Spleen (tissue), 11 donors: Measurements from ENCODE around the gene CD24. TPM values are rescaled to one million over a fixed set of nuclear protein-coding genes. Genes with fewer than 3 reads are reported as not detected.

Experiments
- DNase-seq: peaks from one replicate; pipeline ENCODE4 v3.0.0-alpha.2; 2020
- H3K27ac ChIP-seq, 8 donors: fragments of 200-600 bp; sonication (generic) in 7 of 8; 1 replicate in 4 of 8; 2 replicates in 4 of 8; pipeline versions ENCODE4 v1.5.0 to v1.8.0; 2016 to 2021; ENCODE audit warnings: inconsistent platforms in 4 of 8, mild to moderate bottlenecking in 4 of 8, moderate library complexity in 1 of 8
- H3K27me3 ChIP-seq, 7 donors: fragments of 200-600 bp; sonication (generic) in 6 of 7; replicated peaks in 1 of 7; 1 replicate in 4 of 7; 2 replicates in 3 of 7; pipeline versions ENCODE4 v1.5.0 to v1.8.0; 2016 to 2021; ENCODE audit warnings: inconsistent platforms in 3 of 7, mild to moderate bottlenecking in 1 of 7
- H3K36me3 ChIP-seq, 6 donors: fragments of 200-600 bp; sonication (generic) in 5 of 6; 1 replicate in 4 of 6; 2 replicates in 2 of 6; pipeline versions ENCODE4 v1.5.0 to v1.8.0; 2016 to 2021; ENCODE audit warnings: inconsistent platforms in 2 of 6
- H3K4me1 ChIP-seq, 6 donors: fragments of 200-600 bp; sonication (generic) in 5 of 6; 1 replicate in 3 of 6; 2 replicates in 3 of 6; pipeline versions ENCODE4 v1.5.0 to v1.8.0; 2016 to 2021; ENCODE audit warnings: inconsistent platforms in 3 of 6
- H3K4me3 ChIP-seq, 8 donors: fragments of 200-600 bp; sonication (generic) in 7 of 8; 1 replicate in 4 of 8; 2 replicates in 4 of 8; pipeline versions ENCODE4 v1.5.0 to v1.8.0; 2016 to 2021; ENCODE audit warnings: inconsistent platforms in 4 of 8, mild to moderate bottlenecking in 4 of 8, moderate library complexity in 2 of 8
- H3K9me3 ChIP-seq, 8 donors: fragments of 200-600 bp; sonication (generic) in 7 of 8; 1 replicate in 4 of 8; 2 replicates in 4 of 8; pipeline versions ENCODE4 v1.5.0 to v1.8.0; 2016 to 2021; ENCODE audit warnings: inconsistent platforms in 4 of 8
- CTCF ChIP-seq, 11 experiments: fragments of 200-600 bp in 7 of 11; fragments of 450-650 bp in 4 of 11; sonication (generic) in 4 of 11; IDR thresholded peaks in 8 of 11; conservative IDR thresholded peaks in 3 of 11; 1 replicate in 7 of 11; 2 replicates in 4 of 11; pipeline versions ENCODE4 v1.4.0 to v1.8.0; 2016 to 2021; ENCODE audit warnings: antibody characterized with exemption in 11 of 11, inconsistent platforms in 4 of 11, mild to moderate bottlenecking in 1 of 11
- POLR2A ChIP-seq, 3 donors: fragments of 450-650 bp; IDR thresholded peaks; one replicate each; pipeline ENCODE4 v1.5.1; 2017; ENCODE audit warnings: antibody characterized with exemption in 3 of 3, mild to moderate bottlenecking in 1 of 3
- POLR2AphosphoS5 ChIP-seq, 3 donors: sonication (generic); formaldehyde crosslinking; IDR thresholded peaks; one replicate each; pipeline ENCODE4 v1.5.1; 2017; ENCODE audit warnings: antibody characterized with exemption in 3 of 3
- WGBS, 5 donors: extraction: QIAGEN DNeasy Blood & Tissue Kit in 3 of 5; methylation state at CpG; one replicate each; pipeline versions ENCODE4 v1.1.5 to v1.1.7; 2013 to 2018; 5-methylcytosine and 5-hydroxymethylcytosine counted together
- intact Hi-C: fragments of 100-400 bp; cut with DNase I; formaldehyde crosslinking; loops from one replicate; pipeline ENCODE4 v1.15.0; 2023; ENCODE audit warnings: low total_unique reads
- polyA plus RNA-seq, 3 donors: library from polyadenylated mRNA; stranded (reverse); fragments of 200-250 nt; gene quantifications; one replicate each; pipeline ENCODE4 v1.2.1, GENCODE V29; 2013
- total RNA-seq, 7 donors: library from RNA; depleted of rRNA in 3 of 7; stranded (reverse); fragments of >200 nt in 3 of 7; fragmentation: NEBNext Ultra II Directional in 4 of 7; extraction: Animal tissue kit (Norgen Biotek cat#: 25700) in 4 of 7; gene quantifications; one replicate each; pipeline versions ENCODE4 v1.1.0 to v1.2.1, GENCODE V29; 2016 to 2021
- donor health status: healthy with polysubstance abuse.
- donor health status: DM: no; HTN: no; CAD: no; lungs with moderate emphysema.
- donor health status: DM: no; HTN: no; CAD: no.
- donor health status: Bipolar disorder and iron deficiency.
- donor health status: healthy.
- donor health status: DM: no; HTN: no; CAD: no.
- donor health status: DM: yes; HTN: yes; CAD: no.

CD24 gene
- total and polyA plus RNA-seq, 10 donors = 28.3 to 119 (median 64.9) TPM

GRCh38 chr6:106924694-106925523 is 49.6 kb downstream of the CD24 start:
- H3K27ac ChIP-seq = no peak overlapping the region
- DNase-seq = no peak
- no peak for TF ChIP-seq CTCF (IDR thresholded peaks at IDR 0.05 in 8 of 11, conservative IDR thresholded peaks at IDR 0.05 in 3 of 11)
- TF ChIP-seq POLR2A (IDR thresholded peaks at IDR 0.05) = no peak
- TF ChIP-seq POLR2AphosphoS5 (IDR thresholded peaks at IDR 0.05) = no peak

GRCh38 chr6:106922626-106923025 is 51.9 kb downstream of the CD24 start:
- Histone ChIP-seq H3K9me3 (no peaks in the 10 kb centered on the region), H3K36me3 (no peaks in the 10 kb centered on the region), H3K4me3 (no peak overlapping the region), H3K4me1 (no peaks in the 10 kb centered on the region), H3K27ac (no peak overlapping the region), H3K27me3 (peaks cover 0 to 20% (median 0%) of the 10 kb centered on the region in 7 donors)
- DNase-seq = no peak
- 71 to 85% (median 79%) methylated on average over 4 of the region's 4 CpGs for WGBS, 5 donors
- intact Hi-C loops = no loop called here
- no peak for TF ChIP-seq POLR2AphosphoS5 (IDR thresholded peaks at IDR 0.05)
- TF ChIP-seq CTCF (IDR thresholded peaks at IDR 0.05 in 8 of 11, conservative IDR thresholded peaks at IDR 0.05 in 3 of 11) = no peak
- TF ChIP-seq POLR2A (IDR thresholded peaks at IDR 0.05) = no peak

More at GRCh38 chr6:106924694-106925523, 49.6 kb downstream of the CD24 start:
- 22 to 39% (median 26%) methylated on average over 14 to 17 of the region's 17 CpGs for WGBS, 5 donors
- Histone ChIP-seq H3K4me1 (no peaks in the 10 kb centered on the region), H3K36me3 (no peaks in the 10 kb centered on the region), H3K4me3 (no peak overlapping the region), H3K27me3 (peaks cover 0 to 24% (median 0%) of the 10 kb centered on the region in 7 donors), H3K9me3 (no peaks in the 10 kb centered on the region)
- intact Hi-C loops = no loop called here

Other genes starting within 250 kb of the CD24 start
- gene MTRES1, start 53.5 kb upstream of the CD24 start, total RNA-seq = 10 to 100 TPM in 5 of 7 donors, 1 to 10 TPM in 2; 9.4 to 25.3 (median 14.1) TPM
- gene MTRES1, start 53.5 kb upstream of the CD24 start, polyA plus RNA-seq = 10 to 100 TPM; 20.2 to 27.8 (median 22.8) TPM
- gene BEND3, start 140.8 kb upstream of the CD24 start, total RNA-seq = 1 to 10 TPM; 1.5 to 2.6 (median 2.2) TPM
- gene BEND3, start 140.8 kb upstream of the CD24 start, polyA plus RNA-seq = under 1 TPM; 0.37 to 0.83 (median 0.64) TPM